Adrenal gland (tissue), 12 donors: ENCODE data around the gene TAPT1. TPM values are rescaled to one million over a fixed set of nuclear protein-coding genes. Genes with fewer than 3 reads are reported as not detected.

ENCODE experiments used
- DNase-seq, 7 donors: peaks; one replicate each; pipeline ENCODE4 v3.0.0-alpha.2; 2019 to 2020
- H3K27ac ChIP-seq, 5 donors: fragments of 200-600 bp; sonication (generic) in 4 of 5; 1 replicate in 3 of 5; 2 replicates in 2 of 5; pipeline versions ENCODE4 v1.5.1 to v1.8.0; 2016 to 2020; ENCODE audit warnings: mild to moderate bottlenecking in 1 of 5
- H3K27me3 ChIP-seq: fragments of 200-600 bp; 2 replicates; pipeline ENCODE4 v1.8.0; 2021
- H3K36me3 ChIP-seq, 2 donors: fragments of 200-600 bp; replicated peaks in 1 of 2; 1 replicate in 1 of 2; 2 replicates in 1 of 2; pipeline versions ENCODE4 v1.5.1 to v1.8.0; 2018 to 2022
- H3K4me1 ChIP-seq, 2 donors: fragments of 200-600 bp; replicated peaks in 1 of 2; 1 replicate in 1 of 2; 2 replicates in 1 of 2; pipeline versions ENCODE4 v1.5.1 to v1.8.0; 2018 to 2021
- H3K4me3 ChIP-seq, 4 donors: fragments of 200-600 bp; sonication (generic) in 3 of 4; one replicate each; pipeline ENCODE4 v1.5.1; 2016 to 2018
- H3K9me3 ChIP-seq, 3 donors: fragments of 200-600 bp; sonication (generic) in 1 of 3; replicated peaks in 1 of 3; 1 replicate in 2 of 3; 2 replicates in 1 of 3; pipeline versions ENCODE4 v1.5.1 to v1.8.0; 2016 to 2021
- POLR2A ChIP-seq, 2 donors: fragments of 450-650 bp; IDR thresholded peaks; one replicate each; pipeline ENCODE4 v1.6.1; 2017; ENCODE audit warnings: antibody characterized with exemption in 2 of 2, mild to moderate bottlenecking in 2 of 2, moderate library complexity in 1 of 2
- WGBS, 4 donors: extraction: QIAGEN DNeasy Blood & Tissue Kit in 2 of 4; methylation state at CpG; one replicate each; pipeline versions ENCODE4 v1.1.5 to v1.1.7; 2013 to 2017; 5-methylcytosine and 5-hydroxymethylcytosine counted together
- intact Hi-C, 2 donors: fragments of 100-400 bp; cut with DNase I; formaldehyde crosslinking; loops; one replicate each; pipeline versions ENCODE4 v1.14.1 to v1.15.0; 2022 to 2023
- polyA plus RNA-seq, 3 donors: library from polyadenylated mRNA; stranded (reverse); fragments of 200-250 nt in 2 of 3; fragments of 350-450 nt in 1 of 3; fragmentation: Illumina TruSeq in 1 of 3; extraction: RNeasy Lipid Tissue Mini Kit (QIAGEN cat#74804) in 1 of 3; gene quantifications; one replicate each; pipeline ENCODE4 v1.2.3, GENCODE V29; 2013 to 2014
- total RNA-seq, 9 donors: library from RNA; depleted of rRNA in 4 of 9; stranded (reverse); fragments of >200 nt in 4 of 9; fragments of 120-200 nt in 1 of 9; fragmentation: NEBNext Ultra II Directional in 1 of 9; extraction: Animal tissue kit (Norgen Biotek cat#: 25700) in 1 of 9; gene quantifications; one replicate each; pipeline versions ENCODE4 v1.1.0 to v1.2.4, GENCODE V29; 2013 to 2023
- TF ChIP-seq, protein P1 (sequence below), 6 experiments: fragments of 450-650 bp in 4 of 6; fragments of 200-600 bp in 2 of 6; sonication (generic) in 1 of 6; IDR thresholded peaks; 1 replicate in 5 of 6; 2 replicates in 1 of 6; pipeline versions ENCODE4 v1.5.1 to v1.8.0; 2016 to 2021; ENCODE audit warnings: antibody characterized with exemption in 6 of 6, mild to moderate bottlenecking in 2 of 6, moderate library complexity in 1 of 6
- donor health status: healthy with polysubstance abuse.
- donor health status: Bipolar disorder and iron deficiency.
- donor health status: DM: yes; HTN: yes; CAD: no.
- donor health status: DM: no; HTN: no; CAD: no.
- donor health status: DM: no; HTN: no; CAD: no.
- donor health status: DM: yes; HTN: yes; CAD: no.

Gene TAPT1
- total and polyA plus RNA-seq, 12 donors = 33.2 to 119 (median 51.0) TPM

GRCh38 chr4:16125571-16126445 is 100.5 kb downstream of the TAPT1 start:
- no peak overlapping the region for H3K4me3 ChIP-seq
- H3K27ac ChIP-seq = no peak overlapping the region
- no peak for DNase-seq
- WGBS, 4 donors = 75 to 92% (median 78%) methylated on average over 5 to 8 of the region's 8 CpGs
- intact Hi-C loops = no loop called here
- H3K9me3 ChIP-seq = no peaks in the 10 kb centered on the region
- no peaks in the 10 kb centered on the region for H3K36me3 ChIP-seq
- no peak for TF ChIP-seq POLR2A (IDR thresholded peaks at IDR 0.05)
- TF ChIP-seq, protein P1, sequence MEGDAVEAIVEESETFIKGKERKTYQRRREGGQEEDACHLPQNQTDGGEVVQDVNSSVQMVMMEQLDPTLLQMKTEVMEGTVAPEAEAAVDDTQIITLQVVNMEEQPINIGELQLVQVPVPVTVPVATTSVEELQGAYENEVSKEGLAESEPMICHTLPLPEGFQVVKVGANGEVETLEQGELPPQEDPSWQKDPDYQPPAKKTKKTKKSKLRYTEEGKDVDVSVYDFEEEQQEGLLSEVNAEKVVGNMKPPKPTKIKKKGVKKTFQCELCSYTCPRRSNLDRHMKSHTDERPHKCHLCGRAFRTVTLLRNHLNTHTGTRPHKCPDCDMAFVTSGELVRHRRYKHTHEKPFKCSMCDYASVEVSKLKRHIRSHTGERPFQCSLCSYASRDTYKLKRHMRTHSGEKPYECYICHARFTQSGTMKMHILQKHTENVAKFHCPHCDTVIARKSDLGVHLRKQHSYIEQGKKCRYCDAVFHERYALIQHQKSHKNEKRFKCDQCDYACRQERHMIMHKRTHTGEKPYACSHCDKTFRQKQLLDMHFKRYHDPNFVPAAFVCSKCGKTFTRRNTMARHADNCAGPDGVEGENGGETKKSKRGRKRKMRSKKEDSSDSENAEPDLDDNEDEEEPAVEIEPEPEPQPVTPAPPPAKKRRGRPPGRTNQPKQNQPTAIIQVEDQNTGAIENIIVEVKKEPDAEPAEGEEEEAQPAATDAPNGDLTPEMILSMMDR (IDR thresholded peaks at IDR 0.05) = no peak
- H3K4me1 ChIP-seq = no peaks in the 10 kb centered on the region
- no peaks in the 10 kb centered on the region for H3K27me3 ChIP-seq

- TF ChIP-seq, protein P1 (IDR thresholded peaks at IDR 0.05) = no peak
- no peak for TF ChIP-seq POLR2A (IDR thresholded peaks at IDR 0.05)
- no peaks in the 10 kb centered on the region for H3K4me1 ChIP-seq
- H3K9me3 ChIP-seq = no peaks in the 10 kb centered on the region
- no peak overlapping the region for H3K4me3 ChIP-seq
- no peak overlapping the region for H3K27ac ChIP-seq
- H3K36me3 ChIP-seq = no peaks in the 10 kb centered on the region
- no peak for DNase-seq
- WGBS, 4 donors = 74 to 85% (median 82%) methylated on average over 3 to 4 of the region's 4 CpGs
- intact Hi-C loops = no loop called here
- H3K27me3 ChIP-seq = no peaks in the 10 kb centered on the region
Observed at GRCh38 chr4:16124232-16124631, 102.0 kb downstream of the TAPT1 start.

- 75 to 84% (median 80%) methylated on average over 6 to 7 of the region's 7 CpGs for WGBS, 4 donors
- Histone ChIP-seq H3K9me3 (no peaks in the 10 kb centered on the region), H3K4me3 (no peak overlapping the region), H3K27ac (no peak overlapping the region), H3K36me3 (no peaks in the 10 kb centered on the region), H3K4me1 (no peaks in the 10 kb centered on the region), H3K27me3 (no peaks in the 10 kb centered on the region)
- intact Hi-C loops = no loop called here
- TF ChIP-seq, protein P1 (IDR thresholded peaks at IDR 0.05) = no peak
- TF ChIP-seq POLR2A (IDR thresholded peaks at IDR 0.05) = no peak
- DNase-seq = no peak
Observed at GRCh38 chr4:16123356-16124084, 102.8 kb downstream of the TAPT1 start.

GRCh38 chr4:16122784-16123183 is 103.5 kb downstream of the TAPT1 start:
- H3K36me3 ChIP-seq = no peaks in the 10 kb centered on the region
- H3K4me3 ChIP-seq = no peak overlapping the region
- TF ChIP-seq, protein P1 (IDR thresholded peaks at IDR 0.05) = no peak
- DNase-seq = no peak
- intact Hi-C loops = no loop called here
- no peaks in the 10 kb centered on the region for H3K4me1 ChIP-seq
- H3K27ac ChIP-seq = no peak overlapping the region
- H3K27me3 ChIP-seq = no peaks in the 10 kb centered on the region
- H3K9me3 ChIP-seq = no peaks in the 10 kb centered on the region
- 70 to 94% (median 82%) methylated on average over 5 of the region's 5 CpGs for WGBS, 4 donors
